Measurements from ENCODE around the gene SIX5.
A peak's percentile ranks its signal among the peaks of the same experiment; 100 is the strongest.

The SIX5 gene

GRCh38 chr19:45773384-45773783, 4.3 kb upstream of the SIX5 start:
- no peak for DNase-seq (ENCODE audit: low read depth, low spot score)

DNA sequence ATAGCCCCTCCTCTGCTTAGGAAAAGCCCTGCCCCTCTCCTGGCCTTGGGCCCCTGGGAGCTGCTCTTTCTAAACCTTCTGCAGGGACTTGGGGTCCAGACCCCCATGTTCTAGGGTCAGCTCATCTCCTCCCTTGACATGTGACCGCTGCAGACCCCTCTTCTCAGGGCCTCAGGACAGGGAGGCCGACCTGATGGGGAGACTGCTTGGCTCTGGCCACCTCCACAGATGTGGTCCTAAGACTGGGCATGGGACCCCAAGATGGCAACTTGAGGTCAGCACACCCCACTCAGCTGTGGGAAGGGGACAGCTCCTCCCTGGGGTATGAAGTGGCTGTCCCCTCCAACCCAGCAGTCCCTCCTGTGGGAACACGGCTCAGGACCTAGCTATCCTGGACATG, 3.9 kb upstream of the SIX5 start:
- DNase-seq (ENCODE audit: low read depth, low spot score), result no peak

DNA sequence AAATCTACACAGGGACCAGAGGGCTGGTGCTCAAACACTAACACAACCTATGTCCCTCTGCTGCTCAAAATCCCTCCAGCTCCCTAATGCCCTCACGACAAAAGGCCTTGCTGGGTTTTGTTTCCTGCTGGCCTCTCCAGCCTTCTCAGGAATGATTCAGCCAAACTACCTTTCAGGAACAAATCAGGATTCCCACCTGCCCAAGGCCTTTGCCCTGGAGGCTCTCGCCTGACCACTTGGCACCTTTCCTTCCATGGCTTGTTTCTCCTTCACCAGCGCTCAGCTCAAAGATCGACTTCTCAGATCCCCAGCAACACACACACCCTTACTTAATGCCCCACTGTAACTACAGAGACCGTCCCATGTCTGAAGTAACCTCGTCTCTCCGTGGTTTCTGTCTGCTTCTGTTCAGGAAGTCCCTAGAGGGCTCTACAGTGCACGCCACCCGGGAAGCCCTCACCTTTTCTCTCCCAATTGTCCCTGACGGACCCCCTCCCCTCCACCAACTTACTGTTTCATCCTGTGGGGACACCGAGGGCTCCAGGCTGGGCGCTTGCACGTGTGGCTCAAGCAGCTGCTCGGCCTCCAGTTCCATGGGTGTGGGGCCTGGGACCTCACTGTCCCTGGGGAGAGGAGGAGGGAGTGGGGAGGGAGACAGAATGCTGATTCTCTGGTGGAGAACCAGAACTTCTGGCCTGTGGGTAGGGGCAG, 3.2 kb upstream of the SIX5 start:
- DNase-seq (ENCODE audit: low read depth, low spot score), result no peak

- no peak for DNase-seq (ENCODE audit: low read depth, low spot score)
Observed at GRCh38 chr19:45771311-45771933, 2.4 kb upstream of the SIX5 start.

GRCh38 chr19:45770192-45771101, 1.4 kb upstream of the SIX5 start:
- DNase-seq (ENCODE audit: low read depth, low spot score), result peak; percentile 77

- no peak for DNase-seq (ENCODE audit: low read depth, low spot score)
Observed at GRCh38 chr19:45769821-45770191, 754 bp upstream of the SIX5 start.

DNA sequence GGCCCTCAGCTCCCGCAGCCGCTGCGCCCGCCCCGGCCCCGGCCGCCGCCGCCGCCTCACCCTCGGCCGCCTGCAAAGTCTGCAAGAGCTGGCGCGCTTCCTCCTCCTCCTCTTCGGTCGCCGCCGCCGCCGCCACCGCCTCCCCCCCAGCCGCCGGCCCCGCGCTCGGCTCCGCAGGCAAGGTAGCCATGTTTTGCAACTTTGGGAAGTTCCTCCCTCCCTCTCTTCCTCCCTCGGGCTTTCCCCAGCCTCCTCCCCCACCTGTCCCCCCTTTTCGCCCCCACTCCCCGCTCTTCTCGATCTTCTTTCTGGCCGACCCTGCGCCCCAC, 433 bp downstream of the SIX5 start:
- no peak for DNase-seq (ENCODE audit: low read depth, low spot score)

- no peak for DNase-seq (ENCODE audit: low read depth, low spot score)
Observed at GRCh38 chr19:45767881-45768654, 984 bp downstream of the SIX5 start.

DNA sequence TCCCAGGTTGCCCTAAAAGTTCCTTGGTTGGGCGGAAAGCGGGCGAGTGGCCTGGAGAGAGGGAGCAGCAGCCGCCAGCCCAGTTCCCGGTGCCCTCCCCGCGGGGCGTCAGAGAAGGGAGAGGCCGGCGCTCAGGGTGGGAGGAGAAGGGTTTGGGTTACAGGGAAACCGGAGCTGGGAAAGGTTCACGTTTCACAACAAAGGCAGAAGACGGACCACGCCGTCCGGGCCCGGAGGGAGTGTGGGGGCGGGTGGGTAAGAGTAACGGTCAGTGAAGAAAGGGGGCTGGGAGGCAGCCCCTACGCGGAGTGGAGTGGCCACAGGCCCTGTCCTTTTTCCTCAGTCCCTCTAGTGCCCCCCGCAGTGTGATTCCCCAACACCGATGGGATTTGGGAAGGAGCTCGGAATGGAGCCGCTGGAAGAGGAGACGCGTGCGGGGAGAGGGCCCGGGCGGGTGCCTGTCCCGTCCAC, 1.6 kb downstream of the SIX5 start:
- no peak for DNase-seq (ENCODE audit: low read depth, low spot score)

DNA sequence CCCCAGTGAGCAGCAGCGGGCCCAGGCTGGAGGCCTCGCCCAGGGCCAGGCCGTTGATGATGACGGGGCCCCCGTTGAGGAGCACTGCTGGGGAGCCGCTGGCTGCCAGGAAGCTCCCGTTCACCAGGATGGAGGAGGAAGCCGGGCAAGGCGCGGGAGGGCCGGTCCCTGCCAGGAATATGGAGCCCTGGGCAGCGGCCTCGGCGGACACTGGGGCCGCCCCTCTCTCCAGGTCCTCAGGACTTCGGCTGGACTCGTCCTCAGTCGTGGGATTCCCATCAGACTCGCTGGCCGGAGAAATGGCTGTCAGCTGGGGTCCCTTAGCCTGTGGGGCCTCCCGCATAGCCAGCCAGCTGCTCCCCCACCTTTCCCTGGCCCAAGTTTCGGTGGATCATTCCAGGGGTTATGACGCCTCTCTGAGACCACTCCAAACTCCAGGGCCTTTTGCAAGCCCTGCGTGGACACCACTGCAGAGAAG, 2.1 kb downstream of the SIX5 start:
- DNase-seq (ENCODE audit: low read depth, low spot score), result no peak

DNA sequence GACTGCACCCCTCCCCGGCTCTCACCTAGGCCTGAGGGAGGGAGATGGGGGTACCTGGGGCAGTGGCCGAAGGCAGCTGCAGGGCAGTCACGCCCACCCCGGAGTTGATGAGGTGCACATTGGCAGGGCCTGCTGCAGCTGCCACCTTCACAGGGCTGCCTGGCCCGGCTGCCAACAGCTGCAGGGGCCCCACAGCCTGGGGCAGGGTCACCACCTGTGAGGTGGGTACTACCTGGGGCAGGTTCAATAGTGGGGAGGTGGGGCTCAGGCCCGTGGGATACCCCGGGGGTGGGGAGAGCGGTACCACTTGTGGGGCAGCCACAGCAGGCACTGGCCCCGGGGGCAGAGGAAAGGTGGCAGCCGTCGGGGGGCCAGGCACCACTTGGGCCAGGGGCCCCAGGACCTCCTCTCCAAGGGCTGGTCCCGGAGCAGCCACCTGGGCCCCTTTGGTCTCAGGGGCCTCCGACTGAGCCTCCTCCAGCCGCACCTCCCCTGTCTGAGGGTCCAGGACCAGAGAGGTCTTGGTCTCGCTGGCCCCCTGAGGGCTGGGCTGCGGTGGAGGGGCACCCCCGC, 2.7 kb downstream of the SIX5 start:
- no peak for DNase-seq (ENCODE audit: low read depth, low spot score)

GRCh38 chr19:45765702-45766295, 3.3 kb downstream of the SIX5 start:
- no peak for DNase-seq (ENCODE audit: low read depth, low spot score)

DNA sequence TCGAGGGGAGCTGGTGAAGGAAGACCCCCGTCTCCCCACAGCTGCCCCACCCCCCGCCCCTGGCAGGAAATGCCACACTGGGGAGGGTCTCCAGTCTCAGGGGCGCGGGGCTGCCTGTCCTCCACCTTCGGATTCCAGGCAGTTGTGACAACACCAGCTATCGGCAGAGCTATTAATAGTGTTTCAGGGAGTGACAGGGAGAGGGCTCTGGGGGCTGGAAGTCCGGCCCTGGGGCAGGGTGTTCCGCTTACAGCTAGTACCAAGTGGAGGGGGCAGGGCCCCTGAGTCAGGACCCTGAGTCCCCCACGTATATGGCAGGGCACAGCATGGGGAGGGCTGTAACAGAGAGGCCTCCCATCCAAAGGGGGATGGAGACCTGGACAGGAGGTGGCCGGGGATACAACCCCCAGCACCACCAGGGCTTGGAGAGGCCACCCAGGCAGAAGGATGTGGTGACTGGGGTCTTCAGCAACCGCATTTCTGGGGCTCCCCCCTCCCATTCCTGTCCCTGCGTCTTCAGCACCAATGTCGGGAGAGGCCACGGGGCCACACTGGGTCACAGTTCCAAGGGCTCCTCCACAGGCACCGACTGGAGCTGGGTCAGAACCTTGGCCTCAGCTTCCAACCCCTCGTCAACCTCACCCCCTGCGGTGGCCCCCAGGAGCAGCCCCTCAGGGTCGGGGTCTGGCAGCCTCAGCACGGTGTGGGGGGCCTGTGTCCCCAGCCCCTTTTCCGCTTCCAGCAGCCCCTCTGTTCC, 3.9 kb downstream of the SIX5 start:
- no peak for DNase-seq (ENCODE audit: low read depth, low spot score)

GRCh38 chr19:45764475-45764874, 4.6 kb downstream of the SIX5 start:
- DNase-seq (ENCODE audit: low read depth, low spot score), result no peak

- DNase-seq (ENCODE audit: low read depth, low spot score), result no peak
Observed at GRCh38 chr19:45763691-45764294, 5.3 kb downstream of the SIX5 start.

- no peak for DNase-seq (ENCODE audit: low read depth, low spot score)
Observed at GRCh38 chr19:45762870-45763631, 6.0 kb downstream of the SIX5 start.

GRCh38 chr19:45761714-45762113, 7.3 kb downstream of the SIX5 start:
- no peak for DNase-seq (ENCODE audit: low read depth, low spot score)

- DNase-seq (ENCODE audit: low read depth, low spot score), result no peak
Observed at GRCh38 chr19:45758921-45759320, 10.1 kb downstream of the SIX5 start.

DNA sequence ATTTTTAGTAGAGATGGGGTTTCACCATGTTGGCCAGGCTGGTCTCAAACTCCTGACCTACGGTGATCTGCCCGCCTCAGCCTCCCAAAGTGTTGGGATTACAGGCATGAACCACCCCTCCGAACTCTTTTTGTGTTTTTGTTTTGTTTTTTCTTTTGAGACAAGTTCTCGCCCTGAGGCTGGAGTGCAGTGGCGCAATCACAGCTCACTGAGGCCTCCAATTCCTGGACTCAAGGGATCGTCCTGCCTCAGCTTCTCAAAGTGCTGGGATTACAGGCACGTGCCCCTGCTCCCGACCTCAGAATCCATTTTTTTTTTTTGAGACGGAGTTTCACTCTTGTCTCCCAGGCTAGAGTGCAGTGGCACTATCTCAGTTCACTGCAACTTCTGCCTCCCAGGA, 11.4 kb downstream of the SIX5 start:
- no peak for DNase-seq (ENCODE audit: low read depth, low spot score)

All from activated naive CD8-positive, alpha-beta T cell treated with anti-CD3 and anti-CD28 coated beads, Interleukin-2, amount 50 U/mL, for 16 hours (primary cell).